Erythroblast (primary cell): ENCODE results near the gene FOXD4L1.
A peak's percentile ranks its signal among the peaks of the same experiment; 100 is the strongest.
"Not testable (repeated sequence)": the region's sequence is repeated elsewhere in the genome, so short reads cannot be mapped to it uniquely, and the experiment has no call there.

Source experiments
- GATA1 ChIP-seq: IDR thresholded peaks from 2 replicates; pipeline ENCODE4 v1.6.1; 2011; ENCODE audit warnings: low read depth, mild to moderate bottlenecking, control low read depth, low read length, moderate library complexity
- POLR2A ChIP-seq: IDR thresholded peaks from 2 replicates; pipeline ENCODE4 v1.6.1; 2011; ENCODE audit warnings: mild to moderate bottlenecking, low read length

DNA sequence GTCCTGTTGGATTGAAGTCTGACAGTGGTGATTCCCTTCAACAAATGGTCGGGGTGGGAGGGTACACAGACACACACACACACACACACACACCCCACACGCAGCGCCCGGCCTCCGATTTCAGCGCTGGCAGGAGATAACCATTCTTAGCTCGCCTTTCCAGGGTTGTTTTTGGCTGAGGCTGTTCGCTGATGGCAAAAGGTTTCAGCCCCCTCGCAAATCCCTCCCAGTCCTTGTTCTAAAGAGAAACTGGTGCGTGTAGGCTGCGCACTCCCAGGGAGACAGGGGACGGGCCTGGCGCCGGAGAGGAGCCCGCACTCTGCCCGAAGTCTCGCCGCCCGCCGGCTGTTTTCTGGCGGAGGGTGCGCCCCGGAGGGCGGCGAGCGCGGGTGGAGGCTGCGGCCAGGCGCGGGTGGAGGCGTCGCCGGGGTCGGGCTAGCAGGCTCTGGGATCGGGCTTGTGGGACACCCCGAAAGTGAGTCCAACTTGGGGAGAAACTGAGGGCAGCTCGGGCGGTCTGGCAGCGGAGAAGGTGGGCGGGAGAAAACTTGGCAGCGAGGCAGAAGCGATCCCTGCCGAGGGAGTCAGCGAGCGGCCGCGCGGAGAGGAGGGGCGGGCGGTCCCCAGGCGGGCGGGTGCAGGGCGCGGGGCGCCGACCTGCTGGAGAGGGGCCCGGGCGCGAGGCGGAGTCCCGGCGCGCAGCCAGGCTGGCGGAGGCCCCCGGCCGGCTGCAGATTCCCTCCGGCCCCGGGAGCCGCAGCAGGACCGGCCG, 42.9 kb downstream of the FOXD4L1 start:
- TF ChIP-seq POLR2A = peak; percentile 58
- not testable (repeated sequence) for TF ChIP-seq GATA1
